Colonic mucosa (tissue), 4 donors: ENCODE measurements around the gene EYA2. TPM values are rescaled to one million over a fixed set of nuclear protein-coding genes. Genes with fewer than 3 reads are reported as not detected.

Experiments used
- DNase-seq: peaks from one replicate; pipeline ENCODE4 v3.0.0-alpha.2; 2020
- H3K27ac ChIP-seq: fragments of 200-600 bp; one replicate; pipeline ENCODE4 v1.8.0; 2021
- H3K27me3 ChIP-seq: fragments of 200-600 bp; one replicate; pipeline ENCODE4 v1.8.0; 2021
- H3K36me3 ChIP-seq: fragments of 200-600 bp; one replicate; pipeline ENCODE4 v1.8.0; 2021
- H3K4me1 ChIP-seq: fragments of 200-600 bp; one replicate; pipeline ENCODE4 v1.8.0; 2021; ENCODE audit warnings: mild to moderate bottlenecking
- H3K4me3 ChIP-seq: fragments of 200-600 bp; one replicate; pipeline ENCODE4 v1.8.0; 2021
- H3K9ac ChIP-seq, 2 donors: one replicate each; pipeline ENCODE4 v1.7.0; 2013; ENCODE audit warnings: control low read depth in 2 of 2, low read depth in 2 of 2, low read length in 2 of 2
- H3K9me3 ChIP-seq: fragments of 200-600 bp; one replicate; pipeline ENCODE4 v1.8.0; 2021
- intact Hi-C: fragments of 100-400 bp; cut with DNase I; formaldehyde crosslinking; loops from one replicate; pipeline ENCODE4 v1.14.1; 2022
- total RNA-seq, 2 donors: library from RNA; stranded (reverse); fragmentation: NEBNext Ultra II Directional in 1 of 2; extraction: Animal tissue kit (Norgen Biotek cat#: 25700) in 1 of 2; gene quantifications; one replicate each; pipeline ENCODE4 v1.2.1, GENCODE V29; 2021
- TF ChIP-seq, protein P1 (sequence below): fragments of 200-600 bp; IDR thresholded peaks from one replicate; pipeline ENCODE4 v1.8.0; 2022; ENCODE audit warnings: antibody characterized with exemption, mild to moderate bottlenecking
- donor health status: healthy.
- donor health status: DM: no; HTN: no; CAD: no.
- donor health status: DM: no; HTN: no; CAD: no.

The EYA2 gene
- total RNA-seq, 2 donors from 2014 or later: 8.9 to 16.8 TPM

- no peak overlapping the region for H3K4me3 ChIP-seq
- H3K36me3 ChIP-seq: no peaks in the 10 kb centered on the region
- no peak for DNase-seq
- H3K9ac ChIP-seq: no peak overlapping the region
- intact Hi-C loops: no loop called here
- no peaks in the 10 kb centered on the region for H3K27me3 ChIP-seq
- no peak overlapping the region for H3K27ac ChIP-seq
- H3K4me1 ChIP-seq: no peaks in the 10 kb centered on the region
- no peaks in the 10 kb centered on the region for H3K9me3 ChIP-seq
- TF ChIP-seq, protein P1, sequence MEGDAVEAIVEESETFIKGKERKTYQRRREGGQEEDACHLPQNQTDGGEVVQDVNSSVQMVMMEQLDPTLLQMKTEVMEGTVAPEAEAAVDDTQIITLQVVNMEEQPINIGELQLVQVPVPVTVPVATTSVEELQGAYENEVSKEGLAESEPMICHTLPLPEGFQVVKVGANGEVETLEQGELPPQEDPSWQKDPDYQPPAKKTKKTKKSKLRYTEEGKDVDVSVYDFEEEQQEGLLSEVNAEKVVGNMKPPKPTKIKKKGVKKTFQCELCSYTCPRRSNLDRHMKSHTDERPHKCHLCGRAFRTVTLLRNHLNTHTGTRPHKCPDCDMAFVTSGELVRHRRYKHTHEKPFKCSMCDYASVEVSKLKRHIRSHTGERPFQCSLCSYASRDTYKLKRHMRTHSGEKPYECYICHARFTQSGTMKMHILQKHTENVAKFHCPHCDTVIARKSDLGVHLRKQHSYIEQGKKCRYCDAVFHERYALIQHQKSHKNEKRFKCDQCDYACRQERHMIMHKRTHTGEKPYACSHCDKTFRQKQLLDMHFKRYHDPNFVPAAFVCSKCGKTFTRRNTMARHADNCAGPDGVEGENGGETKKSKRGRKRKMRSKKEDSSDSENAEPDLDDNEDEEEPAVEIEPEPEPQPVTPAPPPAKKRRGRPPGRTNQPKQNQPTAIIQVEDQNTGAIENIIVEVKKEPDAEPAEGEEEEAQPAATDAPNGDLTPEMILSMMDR: no peak
Observed at GRCh38 chr20:47009784-47010183, 115.1 kb downstream of the EYA2 start.

- H3K9me3 ChIP-seq: no peaks in the 10 kb centered on the region
- H3K9ac ChIP-seq: no peak overlapping the region
- H3K36me3 ChIP-seq: no peaks in the 10 kb centered on the region
- H3K27me3 ChIP-seq: no peaks in the 10 kb centered on the region
- no peak for DNase-seq
- H3K27ac ChIP-seq: no peak overlapping the region
- no peak overlapping the region for H3K4me3 ChIP-seq
- no peaks in the 10 kb centered on the region for H3K4me1 ChIP-seq
- TF ChIP-seq, protein P1: no peak
- intact Hi-C loops: no loop called here
Observed at GRCh38 chr20:47011984-47012383, 117.3 kb downstream of the EYA2 start.

- no peak overlapping the region for H3K9ac ChIP-seq
- H3K36me3 ChIP-seq: no peaks in the 10 kb centered on the region
- TF ChIP-seq, protein P1: no peak
- H3K4me1 ChIP-seq: no peaks in the 10 kb centered on the region
- no peaks in the 10 kb centered on the region for H3K9me3 ChIP-seq
- H3K4me3 ChIP-seq: no peak overlapping the region
- intact Hi-C loops: no loop called here
- no peaks in the 10 kb centered on the region for H3K27me3 ChIP-seq
- no peak overlapping the region for H3K27ac ChIP-seq
- no peak for DNase-seq
Observed at GRCh38 chr20:47013606-47014005, 119.0 kb downstream of the EYA2 start.

- intact Hi-C loops: no loop called here
- H3K4me3 ChIP-seq: no peak overlapping the region
- H3K36me3 ChIP-seq: no peaks in the 10 kb centered on the region
- H3K4me1 ChIP-seq: no peaks in the 10 kb centered on the region
- no peak for DNase-seq
- no peak overlapping the region for H3K9ac ChIP-seq
- TF ChIP-seq, protein P1: no peak
- no peak overlapping the region for H3K27ac ChIP-seq
- H3K27me3 ChIP-seq: no peaks in the 10 kb centered on the region
- H3K9me3 ChIP-seq: no peaks in the 10 kb centered on the region
Observed at GRCh38 chr20:47016068-47016664, 121.5 kb downstream of the EYA2 start.

DNA sequence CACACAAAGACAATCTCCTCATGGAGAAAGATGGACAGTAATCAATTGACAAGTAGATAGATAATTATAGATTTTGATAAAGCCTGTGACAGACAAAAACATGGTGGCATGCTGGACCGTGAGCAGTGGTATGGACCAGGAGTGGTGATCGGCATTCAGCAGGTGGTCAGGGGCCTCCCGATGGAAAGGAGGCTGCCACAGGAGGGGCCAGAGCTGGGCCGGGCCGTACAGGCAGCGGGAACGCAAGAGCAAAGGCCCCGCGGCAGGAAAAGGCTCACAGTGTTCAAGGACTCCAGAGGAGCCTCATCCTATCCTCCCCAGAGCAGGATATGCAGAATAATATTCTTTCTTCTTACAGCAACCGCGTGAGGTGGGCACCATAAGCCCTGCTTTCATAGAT, 123.7 kb downstream of the EYA2 start:
- TF ChIP-seq, protein P1: no peak

More for the DNA sequence above, 123.7 kb downstream of the EYA2 start:
- no peak for DNase-seq
- H3K27ac ChIP-seq: no peak overlapping the region
- H3K9ac ChIP-seq: no peak overlapping the region
- H3K27me3 ChIP-seq: no peaks in the 10 kb centered on the region
- no peaks in the 10 kb centered on the region for H3K36me3 ChIP-seq
- H3K4me3 ChIP-seq: no peak overlapping the region
- no peaks in the 10 kb centered on the region for H3K4me1 ChIP-seq
- no peaks in the 10 kb centered on the region for H3K9me3 ChIP-seq
- intact Hi-C loops: no loop called here
